CD14-positive monocyte (primary cell): ENCODE data around the gene PRKN. TPM values are rescaled to one million over a fixed set of nuclear protein-coding genes. Genes with fewer than 3 reads are reported as not detected.
A peak's percentile ranks its signal among the peaks of the same experiment; 100 is the strongest.

Experiments used
- DNase-seq, 3 donors: peaks; one replicate each; pipeline ENCODE4 v3.0.0-alpha.2; 2011 to 2022
- H2AFZ ChIP-seq: 2 replicates; pipeline ENCODE4 v1.6.0; 2012; ENCODE audit warnings: mild to moderate bottlenecking, low read depth, low read length, inconsistent platforms; ENCODE audit not compliant: insufficient read depth, poor library complexity, severe bottlenecking
- H3K27ac ChIP-seq, 2 donors: 1 replicate in 1 of 2; 2 replicates in 1 of 2; pipeline ENCODE4 v1.5.1; 2012 to 2013; ENCODE audit warnings: low read length in 2 of 2, control low read depth in 1 of 2, inconsistent platforms in 1 of 2, low read depth in 1 of 2, mild to moderate bottlenecking in 1 of 2
- H3K27me3 ChIP-seq, 2 donors: one replicate each; pipeline versions ENCODE4 v1.6.0 to v1.6.1; 2011 to 2013; ENCODE audit warnings: low read length in 2 of 2; ENCODE audit not compliant: control insufficient read depth in 2 of 2, insufficient read depth in 2 of 2
- H3K36me3 ChIP-seq, 2 donors: replicated peaks in 1 of 2; 1 replicate in 1 of 2; 2 replicates in 1 of 2; pipeline versions ENCODE4 v1.5.1 to v1.6.1; 2012 to 2013; ENCODE audit warnings: low read length in 2 of 2, control low read depth in 1 of 2, inconsistent platforms in 1 of 2, mild to moderate bottlenecking in 1 of 2; ENCODE audit not compliant: insufficient read depth in 2 of 2, control insufficient read depth in 1 of 2
- H3K4me1 ChIP-seq, 2 donors: 1 replicate in 1 of 2; 2 replicates in 1 of 2; pipeline versions ENCODE4 v1.5.1 to v1.6.1; 2012 to 2013; ENCODE audit warnings: low read length in 2 of 2, control low read depth in 1 of 2, inconsistent platforms in 1 of 2, mild to moderate bottlenecking in 1 of 2, moderate library complexity in 1 of 2; ENCODE audit not compliant: insufficient read depth in 2 of 2, control insufficient read depth in 1 of 2
- H3K4me2 ChIP-seq: replicated peaks from 2 replicates; pipeline ENCODE3; 2012; ENCODE audit warnings: low read length, moderate library complexity, mild to moderate bottlenecking; ENCODE audit not compliant: poor library complexity, severe bottlenecking; ENCODE audit errors: extremely low read depth
- H3K4me3 ChIP-seq, 3 experiments: fragments of 200-600 bp in 1 of 3; sonication (generic) in 1 of 3; replicated peaks in 1 of 3; 1 replicate in 2 of 3; 2 replicates in 1 of 3; pipeline ENCODE4 v1.5.1; 2011 to 2013; ENCODE audit warnings: low read length in 3 of 3, mild to moderate bottlenecking in 3 of 3, control low read depth in 2 of 3, low read depth in 2 of 3, inconsistent platforms in 1 of 3, moderate library complexity in 1 of 3
- H3K79me2 ChIP-seq: 2 replicates; pipeline ENCODE4 v1.6.0; 2012; ENCODE audit warnings: mild to moderate bottlenecking, control low read depth, inconsistent platforms, low read length, moderate library complexity; ENCODE audit not compliant: insufficient read depth
- H3K9ac ChIP-seq: 2 replicates; pipeline ENCODE4 v1.6.0; 2017; ENCODE audit warnings: low read length, mild to moderate bottlenecking; ENCODE audit not compliant: insufficient read depth, poor library complexity, severe bottlenecking
- H3K9me3 ChIP-seq, 2 donors: replicated peaks in 1 of 2; 1 replicate in 1 of 2; 2 replicates in 1 of 2; pipeline versions ENCODE4 v1.5.1 to v1.6.1; 2012 to 2013; ENCODE audit warnings: low read length in 2 of 2, control low read depth in 1 of 2; ENCODE audit not compliant: control insufficient read depth in 1 of 2, insufficient read depth in 1 of 2
- H4K20me1 ChIP-seq: 2 replicates; pipeline ENCODE4 v1.6.0; 2012; ENCODE audit warnings: mild to moderate bottlenecking, low read length, control low read depth, moderate library complexity; ENCODE audit not compliant: insufficient read depth
- H3K27ac Mint-ChIP-seq, 7 donors: one replicate each; pipeline ENCODE4 v1.8.0; 2020; ENCODE audit warnings: mild to moderate bottlenecking in 7 of 7, mixed read lengths in 7 of 7, moderate library complexity in 6 of 7, inconsistent platforms in 2 of 7
- H3K27me3 Mint-ChIP-seq, 3 donors: one replicate each; pipeline ENCODE4 v1.8.0; 2021 to 2022; ENCODE audit warnings: low read depth in 3 of 3, mild to moderate bottlenecking in 3 of 3, mixed read lengths in 3 of 3, moderate library complexity in 3 of 3, inconsistent platforms in 1 of 3
- H3K36me3 Mint-ChIP-seq, 2 donors: one replicate each; pipeline ENCODE4 v1.8.0; 2020; ENCODE audit warnings: mixed read lengths in 2 of 2, inconsistent platforms in 1 of 2, mild to moderate bottlenecking in 1 of 2
- H3K4me1 Mint-ChIP-seq: one replicate; pipeline ENCODE4 v1.8.0; 2020; ENCODE audit warnings: mild to moderate bottlenecking, mixed read lengths
- H3K4me3 Mint-ChIP-seq, 2 donors: one replicate each; pipeline ENCODE4 v1.8.0; 2020; ENCODE audit warnings: mild to moderate bottlenecking in 2 of 2, mixed read lengths in 2 of 2, moderate library complexity in 1 of 2
- H3K9me3 Mint-ChIP-seq, 7 donors: one replicate each; pipeline ENCODE4 v1.8.0; 2020 to 2022; ENCODE audit warnings: mixed read lengths in 7 of 7, mild to moderate bottlenecking in 6 of 7, moderate library complexity in 6 of 7, inconsistent platforms in 2 of 7
- WGBS: methylation state at CpG from one replicate; pipeline ENCODE4 v1.1.5; 2013; ENCODE audit warnings: missing lambda C conversion rate; ENCODE audit not compliant: insufficient coverage; 5-methylcytosine and 5-hydroxymethylcytosine counted together
- intact Hi-C, 2 donors: fragments of 100-400 bp; cut with micrococcal nuclease; formaldehyde crosslinking; loops; one replicate each; pipeline versions ENCODE4 v1.15.0 to v1.15.1; 2023
- polyA plus RNA-seq, 3 donors: library from polyadenylated mRNA; depleted of rRNA in 1 of 3; unstranded in 2 of 3; stranded (reverse) in 1 of 3; fragments of 300-500 nt in 2 of 3; fragments of >200 nt in 1 of 3; fragmentation: Illumina TruSeq in 2 of 3; gene quantifications; 1 replicate in 2 of 3; 2 replicates in 1 of 3; pipeline ENCODE4 v1.2.3, GENCODE V29; 2012 to 2021
- TF ChIP-seq, protein P1 (sequence below): fragments of 200-600 bp; IDR thresholded peaks from one replicate; pipeline ENCODE4 v1.8.0; 2022; ENCODE audit warnings: antibody characterized with exemption, mild to moderate bottlenecking

The PRKN gene
- polyA plus RNA-seq, 3 donors: 0.19 to 0.21 TPM; not detected in 1

DNA sequence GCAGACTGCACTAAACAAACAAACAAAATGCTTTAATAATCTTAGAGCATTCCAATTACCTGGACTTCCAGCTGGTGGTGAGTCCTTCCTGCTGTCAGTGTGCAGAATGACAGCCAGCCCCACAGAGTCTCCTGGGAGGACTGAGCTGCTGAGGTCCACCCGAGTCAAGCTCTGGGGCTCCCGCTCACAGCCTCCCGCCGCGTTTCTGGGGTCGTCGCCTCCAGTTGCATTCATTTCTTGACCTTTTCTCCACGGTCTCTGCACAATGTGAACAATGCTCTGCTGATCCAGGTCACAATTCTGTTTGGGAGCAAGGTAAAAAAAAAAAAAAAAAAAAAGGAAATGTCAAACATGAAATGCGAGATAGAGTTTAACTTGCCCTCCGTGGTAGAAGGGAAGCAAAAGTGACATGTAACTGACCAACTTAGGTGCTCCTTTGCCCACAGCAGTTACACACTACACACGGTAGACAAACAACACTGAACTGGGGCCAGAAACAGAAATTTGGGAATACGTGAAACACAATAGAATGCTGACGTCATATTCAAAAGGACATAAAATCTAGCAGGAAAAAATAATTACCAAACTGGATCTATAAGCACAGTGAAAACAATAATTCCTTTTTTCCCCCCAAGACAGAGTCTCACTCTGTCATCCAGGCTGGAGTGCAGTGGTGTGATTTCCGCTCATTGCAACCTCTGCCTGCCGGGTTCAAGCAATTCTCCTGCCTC lies 464.9 kb downstream of the PRKN start:
- H4K20me1 ChIP-seq: no peaks in the 10 kb centered on the region
- no peaks in the 10 kb centered on the region for H3K36me3 Mint-ChIP-seq
- DNase-seq: no peak
- no peak overlapping the region for H3K4me3 Mint-ChIP-seq
- peak overlapping the region in 1 of 7 donors; percentile 16 for H3K27ac Mint-ChIP-seq
- H3K4me3 ChIP-seq: no peak overlapping the region
- TF ChIP-seq, protein P1, sequence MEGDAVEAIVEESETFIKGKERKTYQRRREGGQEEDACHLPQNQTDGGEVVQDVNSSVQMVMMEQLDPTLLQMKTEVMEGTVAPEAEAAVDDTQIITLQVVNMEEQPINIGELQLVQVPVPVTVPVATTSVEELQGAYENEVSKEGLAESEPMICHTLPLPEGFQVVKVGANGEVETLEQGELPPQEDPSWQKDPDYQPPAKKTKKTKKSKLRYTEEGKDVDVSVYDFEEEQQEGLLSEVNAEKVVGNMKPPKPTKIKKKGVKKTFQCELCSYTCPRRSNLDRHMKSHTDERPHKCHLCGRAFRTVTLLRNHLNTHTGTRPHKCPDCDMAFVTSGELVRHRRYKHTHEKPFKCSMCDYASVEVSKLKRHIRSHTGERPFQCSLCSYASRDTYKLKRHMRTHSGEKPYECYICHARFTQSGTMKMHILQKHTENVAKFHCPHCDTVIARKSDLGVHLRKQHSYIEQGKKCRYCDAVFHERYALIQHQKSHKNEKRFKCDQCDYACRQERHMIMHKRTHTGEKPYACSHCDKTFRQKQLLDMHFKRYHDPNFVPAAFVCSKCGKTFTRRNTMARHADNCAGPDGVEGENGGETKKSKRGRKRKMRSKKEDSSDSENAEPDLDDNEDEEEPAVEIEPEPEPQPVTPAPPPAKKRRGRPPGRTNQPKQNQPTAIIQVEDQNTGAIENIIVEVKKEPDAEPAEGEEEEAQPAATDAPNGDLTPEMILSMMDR: no peak
- no peaks in the 10 kb centered on the region for H3K36me3 ChIP-seq
- peaks cover 0 to 20% (median 11%) of the 10 kb centered on the region in 7 donors for H3K9me3 Mint-ChIP-seq
- no peaks in the 10 kb centered on the region for H3K4me1 Mint-ChIP-seq
- H3K4me1 ChIP-seq: no peaks in the 10 kb centered on the region
- H3K27me3 ChIP-seq: no peaks in the 10 kb centered on the region
- 98% methylated on average over 6 of the region's 15 CpGs for WGBS
- no peaks in the 10 kb centered on the region for H3K27me3 Mint-ChIP-seq
- intact Hi-C loops: no loop called here
- H3K4me2 ChIP-seq: no peak overlapping the region
- H3K79me2 ChIP-seq: no peaks in the 10 kb centered on the region
- no peak overlapping the region for H3K27ac ChIP-seq
- H3K9me3 ChIP-seq: peaks cover 0 to 35% of the 10 kb centered on the region in 2 donors
- no peak overlapping the region for H2AFZ ChIP-seq
- no peak overlapping the region for H3K9ac ChIP-seq

DNA sequence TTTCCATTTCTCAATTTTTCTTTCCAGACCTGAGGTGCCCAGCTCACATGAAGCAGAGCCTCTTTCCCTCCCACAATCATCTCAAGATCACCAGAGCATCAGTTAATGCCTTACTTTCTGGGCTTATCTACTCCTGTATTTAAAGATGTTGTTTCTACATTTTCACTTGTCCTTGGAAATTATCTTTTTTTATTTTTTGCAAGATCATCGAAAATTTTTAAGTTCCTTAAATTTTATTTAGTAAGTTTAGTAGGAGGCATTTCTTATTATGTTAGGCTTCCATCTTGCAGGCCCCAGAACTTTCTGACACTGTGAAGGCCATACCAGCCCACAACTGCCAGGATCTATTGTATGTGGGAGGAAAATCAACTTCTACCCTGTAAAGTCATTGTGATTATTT lies 466.0 kb downstream of the PRKN start:
- Histone ChIP-seq H3K4me2 (no peak overlapping the region), H3K4me3 (no peak overlapping the region), H3K9me3 (peaks cover 0 to 38% of the 10 kb centered on the region in 2 donors), H3K36me3 (no peaks in the 10 kb centered on the region), H3K27ac (no peak overlapping the region), H4K20me1 (no peaks in the 10 kb centered on the region), H2AFZ (no peak overlapping the region), H3K79me2 (no peaks in the 10 kb centered on the region), H3K27me3 (no peaks in the 10 kb centered on the region), H3K9ac (no peak overlapping the region), H3K4me1 (no peaks in the 10 kb centered on the region)
- H3K4me1 Mint-ChIP-seq: no peaks in the 10 kb centered on the region
- H3K4me3 Mint-ChIP-seq: no peak overlapping the region
- no peak overlapping the region for H3K27ac Mint-ChIP-seq
- DNase-seq: no peak
- H3K27me3 Mint-ChIP-seq: no peaks in the 10 kb centered on the region
- no CpG with 5 or more reads among the region's 1 CpG for WGBS
- intact Hi-C loops: no loop called here
- TF ChIP-seq, protein P1: no peak
- H3K9me3 Mint-ChIP-seq: peaks cover 0 to 22% (median 11%) of the 10 kb centered on the region in 7 donors
- no peaks in the 10 kb centered on the region for H3K36me3 Mint-ChIP-seq
